Prostate gland (tissue), 2 donors: ENCODE measurements around the gene SCIMP.

Experiments used
- POLR2A ChIP-seq: fragments of 450-650 bp; IDR thresholded peaks from one replicate; pipeline ENCODE4 v1.6.1; 2016; ENCODE audit warnings: antibody characterized with exemption, mild to moderate bottlenecking
- TF ChIP-seq, protein P1 (sequence below), 4 experiments: fragments of 200-600 bp in 2 of 4; fragments of 450-650 bp in 2 of 4; sonication (generic) in 2 of 4; IDR thresholded peaks; 1 replicate in 3 of 4; 2 replicates in 1 of 4; pipeline ENCODE4 v1.5.1; 2016 to 2019; ENCODE audit warnings: antibody characterized with exemption in 4 of 4, mild to moderate bottlenecking in 2 of 4, moderate library complexity in 2 of 4

DNA sequence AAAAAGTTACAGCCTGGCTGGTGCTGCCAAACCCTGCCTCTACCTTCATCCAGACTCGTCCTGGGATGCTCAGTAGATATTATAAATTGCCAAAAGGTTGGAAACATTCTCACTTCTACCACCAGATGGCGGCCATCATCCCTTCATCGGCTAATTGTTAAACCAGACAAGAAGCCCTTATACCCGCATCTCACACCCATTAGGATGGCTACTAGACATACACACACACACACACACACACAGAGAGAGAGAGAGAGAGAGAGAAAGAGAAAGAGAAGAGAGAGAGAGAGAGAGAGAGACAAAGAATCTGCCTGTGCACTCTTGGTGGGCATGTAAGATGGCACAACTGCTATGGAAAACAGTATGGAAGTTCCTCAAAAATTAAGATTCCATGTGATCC lies 15.0 kb upstream of the SCIMP start:
- TF ChIP-seq, protein P1, sequence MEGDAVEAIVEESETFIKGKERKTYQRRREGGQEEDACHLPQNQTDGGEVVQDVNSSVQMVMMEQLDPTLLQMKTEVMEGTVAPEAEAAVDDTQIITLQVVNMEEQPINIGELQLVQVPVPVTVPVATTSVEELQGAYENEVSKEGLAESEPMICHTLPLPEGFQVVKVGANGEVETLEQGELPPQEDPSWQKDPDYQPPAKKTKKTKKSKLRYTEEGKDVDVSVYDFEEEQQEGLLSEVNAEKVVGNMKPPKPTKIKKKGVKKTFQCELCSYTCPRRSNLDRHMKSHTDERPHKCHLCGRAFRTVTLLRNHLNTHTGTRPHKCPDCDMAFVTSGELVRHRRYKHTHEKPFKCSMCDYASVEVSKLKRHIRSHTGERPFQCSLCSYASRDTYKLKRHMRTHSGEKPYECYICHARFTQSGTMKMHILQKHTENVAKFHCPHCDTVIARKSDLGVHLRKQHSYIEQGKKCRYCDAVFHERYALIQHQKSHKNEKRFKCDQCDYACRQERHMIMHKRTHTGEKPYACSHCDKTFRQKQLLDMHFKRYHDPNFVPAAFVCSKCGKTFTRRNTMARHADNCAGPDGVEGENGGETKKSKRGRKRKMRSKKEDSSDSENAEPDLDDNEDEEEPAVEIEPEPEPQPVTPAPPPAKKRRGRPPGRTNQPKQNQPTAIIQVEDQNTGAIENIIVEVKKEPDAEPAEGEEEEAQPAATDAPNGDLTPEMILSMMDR (IDR thresholded peaks at IDR 0.05), result peak in 3 of 4 experiments; percentile 60 to 79 (median 69)
- no peak for TF ChIP-seq POLR2A
